Upper lobe of left lung (tissue), 4 donors: Measurements from ENCODE around the gene IRS1.

ENCODE experiments used
- CTCF ChIP-seq, 6 experiments: fragments of 450-650 bp in 4 of 6; fragments of 200-600 bp in 2 of 6; sonication (generic) in 2 of 6; IDR thresholded peaks; one replicate each; pipeline ENCODE4 v1.5.1; 2016 to 2019; ENCODE audit warnings: antibody characterized with exemption in 6 of 6
- POLR2A ChIP-seq, 4 donors: fragments of 450-650 bp; IDR thresholded peaks; one replicate each; pipeline ENCODE4 v1.5.1; 2016 to 2017; ENCODE audit warnings: antibody characterized with exemption in 4 of 4, mild to moderate bottlenecking in 2 of 4
- POLR2AphosphoS5 ChIP-seq, 2 donors: sonication (generic); formaldehyde crosslinking; IDR thresholded peaks; one replicate each; pipeline ENCODE4 v1.5.1; 2017; ENCODE audit warnings: antibody characterized with exemption in 2 of 2

- TF ChIP-seq CTCF (IDR thresholded peaks at IDR 0.05) = no peak
- no peak for TF ChIP-seq POLR2A (IDR thresholded peaks at IDR 0.05)
- TF ChIP-seq POLR2AphosphoS5 (IDR thresholded peaks at IDR 0.05) = peak in 1 of 2 donors; percentile 25
These were observed 100.3 kb downstream of the IRS1 start for GRCh38 chr2:226699321-226699720.
